ENCODE measurements around the gene ICAM1. TPM values are rescaled to one million over a fixed set of nuclear protein-coding genes. Genes with fewer than 3 reads are reported as not detected.
"Not testable (repeated sequence)": the region's sequence is repeated elsewhere in the genome, so short reads cannot be mapped to it uniquely, and the experiment has no call there.

ICAM1 gene
- total RNA-seq, 1 donor from 2014 or later, result 74.8 TPM

GRCh38 chr19:10238172-10238783 lies 32.6 kb upstream of the ICAM1 start:
- no peak overlapping the region for H3K4me3 ChIP-seq
- H3K36me3 ChIP-seq, result no peaks in the 10 kb centered on the region
- TF ChIP-seq CTCF (IDR thresholded peaks at IDR 0.05), result no peak
- no peaks in the 10 kb centered on the region for H3K27me3 ChIP-seq
- H3K4me1 ChIP-seq, result no peaks in the 10 kb centered on the region
- H3K27ac ChIP-seq, result peak overlapping the region in 1 of 2 donors; percentile 16
- no peaks in the 10 kb centered on the region for H3K9me3 ChIP-seq
- intact Hi-C loops (cut with DNase I), result no loop called here
- no peak for DNase-seq (ENCODE audit: low spot score in 2 of 2)

- DNase-seq (ENCODE audit: low spot score in 2 of 2); H3K9me3 ChIP-seq; H3K4me1 ChIP-seq; intact Hi-C loops (cut with DNase I); H3K36me3 ChIP-seq; H3K4me3 ChIP-seq; H3K27me3 ChIP-seq; H3K27ac ChIP-seq: not testable (repeated sequence)
These were observed 29.0 kb upstream of the ICAM1 start for GRCh38 chr19:10241826-10242449.

- Histone ChIP-seq H3K4me3 (no peak overlapping the region), H3K4me1 (no peaks in the 10 kb centered on the region), H3K27me3 (no peaks in the 10 kb centered on the region), H3K27ac (no peak overlapping the region), H3K9me3 (no peaks in the 10 kb centered on the region), H3K36me3 (no peaks in the 10 kb centered on the region)
- intact Hi-C loops (cut with DNase I), result no loop called here
- no peak for DNase-seq (ENCODE audit: low spot score in 2 of 2)
- TF ChIP-seq CTCF (IDR thresholded peaks at IDR 0.05), result no peak
These were observed 27.3 kb upstream of the ICAM1 start for GRCh38 chr19:10243606-10244005.

GRCh38 chr19:10245189-10245939 lies 25.6 kb upstream of the ICAM1 start:
- H3K4me1 ChIP-seq, result no peaks in the 10 kb centered on the region
- H3K4me3 ChIP-seq, result no peak overlapping the region
- H3K9me3 ChIP-seq, result no peaks in the 10 kb centered on the region
- no peak for TF ChIP-seq CTCF (IDR thresholded peaks at IDR 0.05)
- H3K36me3 ChIP-seq, result no peaks in the 10 kb centered on the region
- no peaks in the 10 kb centered on the region for H3K27me3 ChIP-seq
- DNase-seq (ENCODE audit: low spot score in 2 of 2), result no peak
- no peak overlapping the region for H3K27ac ChIP-seq
- intact Hi-C loops (cut with DNase I), result no loop called here

- intact Hi-C loops (cut with DNase I), result no loop called here
- TF ChIP-seq CTCF (IDR thresholded peaks at IDR 0.05), result no peak
- Histone ChIP-seq H3K27me3 (no peaks in the 10 kb centered on the region), H3K27ac (no peak overlapping the region), H3K36me3 (no peaks in the 10 kb centered on the region), H3K9me3 (no peaks in the 10 kb centered on the region), H3K4me1 (no peaks in the 10 kb centered on the region), H3K4me3 (no peak overlapping the region)
- no peak for DNase-seq (ENCODE audit: low spot score in 2 of 2)
These were observed 24.4 kb upstream of the ICAM1 start for GRCh38 chr19:10246511-10246910.

Data from ascending aorta (tissue), 2 donors.